Mesodermal cell (in vitro differentiated cells): ENCODE data around the gene EFNA5.
A peak's percentile ranks its signal among the peaks of the same experiment; 100 is the strongest.

ENCODE experiments used
- H3K27ac ChIP-seq: 2 replicates; pipeline ENCODE4 v1.7.0; 2013; ENCODE audit warnings: mild to moderate bottlenecking, low read depth, low read length, moderate library complexity; ENCODE audit not compliant: severe bottlenecking
- H3K36me3 ChIP-seq: 2 replicates; pipeline ENCODE4 v1.7.1; 2013; ENCODE audit warnings: mild to moderate bottlenecking, low read length, moderate library complexity; ENCODE audit not compliant: control insufficient read depth, insufficient read depth
- H3K4me1 ChIP-seq: one replicate; pipeline ENCODE4 v1.7.1; 2013; ENCODE audit warnings: mild to moderate bottlenecking, low read length; ENCODE audit not compliant: insufficient read depth, control insufficient read depth, poor library complexity, severe bottlenecking
- H3K4me3 ChIP-seq: 2 replicates; pipeline ENCODE4 v1.7.0; 2013; ENCODE audit warnings: low read length, control low read depth, mild to moderate bottlenecking; ENCODE audit not compliant: insufficient read depth, poor library complexity, severe bottlenecking; ENCODE audit errors: extremely low read depth
- H3K9me3 ChIP-seq: 2 replicates; pipeline ENCODE4 v1.7.1; 2013; ENCODE audit warnings: mild to moderate bottlenecking, low read length, moderate library complexity; ENCODE audit not compliant: control insufficient read depth
- WGBS, 2 experiments: methylation state at CpG; one replicate each; pipeline ENCODE4 v1.1.5; 2013; ENCODE audit warnings: missing lambda C conversion rate in 2 of 2; ENCODE audit not compliant: insufficient coverage in 2 of 2; 5-methylcytosine and 5-hydroxymethylcytosine counted together

EFNA5 gene

GRCh38 chr5:107369622-107370021 lies 301.1 kb downstream of the EFNA5 start:
- no CpG with 5 or more reads among the region's 1 CpG for WGBS, 2 experiments
- H3K36me3 ChIP-seq = no peaks in the 10 kb centered on the region
- H3K4me1 ChIP-seq = peaks cover 5% of the 10 kb centered on the region
- no peak overlapping the region for H3K27ac ChIP-seq
- H3K9me3 ChIP-seq = no peaks in the 10 kb centered on the region
- H3K4me3 ChIP-seq = no peak overlapping the region

- 88 to 93% methylated on average over 3 to 7 of the region's 7 CpGs for WGBS, 2 experiments
- H3K9me3 ChIP-seq = no peaks in the 10 kb centered on the region
- no peak overlapping the region for H3K27ac ChIP-seq
- H3K4me1 ChIP-seq = peaks cover 5% of the 10 kb centered on the region
- no peak overlapping the region for H3K4me3 ChIP-seq
- no peaks in the 10 kb centered on the region for H3K36me3 ChIP-seq
Measured at GRCh38 chr5:107368615-107369014, 302.1 kb downstream of the EFNA5 start.

- Histone ChIP-seq H3K4me3 (no peak overlapping the region), H3K36me3 (no peaks in the 10 kb centered on the region), H3K9me3 (no peaks in the 10 kb centered on the region), H3K4me1 (peaks cover 5% of the 10 kb centered on the region), H3K27ac (no peak overlapping the region)
- 69 to 88% methylated on average over 2 of the region's 2 CpGs for WGBS, 2 experiments
Measured at GRCh38 chr5:107367939-107368338, 302.8 kb downstream of the EFNA5 start.

- no peaks in the 10 kb centered on the region for H3K9me3 ChIP-seq
- no peaks in the 10 kb centered on the region for H3K36me3 ChIP-seq
- H3K27ac ChIP-seq = no peak overlapping the region
- peaks cover 5% of the 10 kb centered on the region for H3K4me1 ChIP-seq
- WGBS, 2 experiments = 38% methylated on average over 1 of the region's 4 CpGs; no CpG with 5 or more reads in 1 of the 2 experiments
- H3K4me3 ChIP-seq = no peak overlapping the region
Measured at GRCh38 chr5:107367480-107367879, 303.3 kb downstream of the EFNA5 start.

- Histone ChIP-seq H3K4me3 (no peak overlapping the region), H3K4me1 (peaks cover 5% of the 10 kb centered on the region), H3K27ac (peak overlapping the region; percentile 89), H3K9me3 (no peaks in the 10 kb centered on the region), H3K36me3 (no peaks in the 10 kb centered on the region)
- 69 to 71% methylated on average over 7 to 8 of the region's 10 CpGs for WGBS, 2 experiments
Measured at GRCh38 chr5:107365320-107366109, 305.2 kb downstream of the EFNA5 start.

GRCh38 chr5:107364443-107365319 lies 306.1 kb downstream of the EFNA5 start:
- Histone ChIP-seq H3K9me3 (no peaks in the 10 kb centered on the region), H3K4me1 (peaks cover 5% of the 10 kb centered on the region), H3K4me3 (no peak overlapping the region), H3K36me3 (no peaks in the 10 kb centered on the region), H3K27ac (peak overlapping the region; percentile 6)
- WGBS, 2 experiments = 94% methylated on average over 2 of the region's 2 CpGs; no CpG with 5 or more reads in 1 of the 2 experiments

GRCh38 chr5:107363768-107364167 lies 307.0 kb downstream of the EFNA5 start:
- H3K9me3 ChIP-seq = no peaks in the 10 kb centered on the region
- peaks cover 5% of the 10 kb centered on the region for H3K4me1 ChIP-seq
- H3K4me3 ChIP-seq = no peak overlapping the region
- no peak overlapping the region for H3K27ac ChIP-seq
- H3K36me3 ChIP-seq = no peaks in the 10 kb centered on the region
- 100% methylated on average over 1 of the region's 3 CpGs for WGBS, 2 experiments

GRCh38 chr5:107361945-107362344 lies 308.8 kb downstream of the EFNA5 start:
- no peak overlapping the region for H3K4me3 ChIP-seq
- no peaks in the 10 kb centered on the region for H3K36me3 ChIP-seq
- H3K9me3 ChIP-seq = no peaks in the 10 kb centered on the region
- no peak overlapping the region for H3K27ac ChIP-seq
- 96% methylated on average over 3 of the region's 4 CpGs; no CpG with 5 or more reads in 1 of the 2 experiments for WGBS, 2 experiments
- H3K4me1 ChIP-seq = peaks cover 5% of the 10 kb centered on the region

- no peaks in the 10 kb centered on the region for H3K4me1 ChIP-seq
- WGBS, 2 experiments = 80% methylated on average over 1 of the region's 2 CpGs; no CpG with 5 or more reads in 1 of the 2 experiments
- no peaks in the 10 kb centered on the region for H3K36me3 ChIP-seq
- no peaks in the 10 kb centered on the region for H3K9me3 ChIP-seq
- no peak overlapping the region for H3K4me3 ChIP-seq
- H3K27ac ChIP-seq = no peak overlapping the region
Measured at GRCh38 chr5:107359916-107360234, 310.9 kb downstream of the EFNA5 start.

- Histone ChIP-seq H3K36me3 (no peaks in the 10 kb centered on the region), H3K4me1 (no peaks in the 10 kb centered on the region), H3K9me3 (no peaks in the 10 kb centered on the region), H3K4me3 (no peak overlapping the region), H3K27ac (no peak overlapping the region)
- WGBS, 2 experiments = 90 to 94% methylated on average over 4 to 6 of the region's 6 CpGs
Measured at GRCh38 chr5:107359033-107359915, 311.5 kb downstream of the EFNA5 start.
